HG03439 (cell line): ENCODE results near the gene SPSB1.

Experiments used
- ATAC-seq: cut with Tn5 transposase; IDR thresholded peaks from one replicate; pipeline ENCODE4 v1.9.1; 2021; ENCODE audit warnings: mild to moderate bottlenecking, moderate library complexity; ENCODE audit not compliant: unreplicated experiment

Gene SPSB1

GRCh38 chr1:9258629-9259028 is 34.1 kb upstream of the SPSB1 start:
- ATAC-seq: no peak

GRCh38 chr1:9260059-9260766 is 32.5 kb upstream of the SPSB1 start:
- no peak for ATAC-seq

- no peak for ATAC-seq
Measured at GRCh38 chr1:9261496-9261895, 31.2 kb upstream of the SPSB1 start.

- no peak for ATAC-seq
Measured at GRCh38 chr1:9262096-9262986, 30.4 kb upstream of the SPSB1 start.

GRCh38 chr1:9263276-9263855 is 29.3 kb upstream of the SPSB1 start:
- ATAC-seq: no peak

GRCh38 chr1:9263984-9264872 is 28.5 kb upstream of the SPSB1 start:
- no peak for ATAC-seq

- no peak for ATAC-seq
Measured at GRCh38 chr1:9265037-9265436, 27.7 kb upstream of the SPSB1 start.

GRCh38 chr1:9265968-9266367 is 26.7 kb upstream of the SPSB1 start:
- no peak for ATAC-seq

GRCh38 chr1:9267352-9267686 is 25.4 kb upstream of the SPSB1 start:
- no peak for ATAC-seq

- no peak for ATAC-seq
Measured at GRCh38 chr1:9267827-9268581, 24.7 kb upstream of the SPSB1 start.

- no peak for ATAC-seq
Measured at GRCh38 chr1:9269078-9269501, 23.6 kb upstream of the SPSB1 start.

- ATAC-seq: no peak
Measured at GRCh38 chr1:9269721-9270120, 23.0 kb upstream of the SPSB1 start.

GRCh38 chr1:9270290-9270883 is 22.3 kb upstream of the SPSB1 start:
- no peak for ATAC-seq

GRCh38 chr1:9271283-9271682 is 21.4 kb upstream of the SPSB1 start:
- no peak for ATAC-seq

GRCh38 chr1:9271861-9272595 is 20.7 kb upstream of the SPSB1 start:
- ATAC-seq: no peak

GRCh38 chr1:9273177-9273576 is 19.5 kb upstream of the SPSB1 start:
- no peak for ATAC-seq

- ATAC-seq: no peak
Measured at GRCh38 chr1:9275161-9275560, 17.5 kb upstream of the SPSB1 start.

- ATAC-seq: no peak
Measured at GRCh38 chr1:9275567-9276034, 17.1 kb upstream of the SPSB1 start.

- no peak for ATAC-seq
Measured at GRCh38 chr1:9278116-9278515, 14.6 kb upstream of the SPSB1 start.
